HG03442 (cell line): ENCODE results near the gene LCN6.
"Not testable (repeated sequence)": the region's sequence is repeated elsewhere in the genome, so short reads cannot be mapped to it uniquely, and the experiment has no call there.

Source experiments
- ATAC-seq: cut with Tn5 transposase; IDR thresholded peaks from one replicate; pipeline ENCODE4 v1.9.1; 2021; ENCODE audit warnings: mild to moderate bottlenecking, moderate library complexity; ENCODE audit not compliant: unreplicated experiment

LCN6 gene

GRCh38 chr9:136784249-136784996, 36.1 kb upstream of the LCN6 start:
- no peak for ATAC-seq

GRCh38 chr9:136782452-136782851, 34.1 kb upstream of the LCN6 start:
- ATAC-seq = no peak

- ATAC-seq = no peak
Measured at GRCh38 chr9:136779808-136780207, 31.5 kb upstream of the LCN6 start.

GRCh38 chr9:136777359-136777758, 29.0 kb upstream of the LCN6 start:
- no peak for ATAC-seq

GRCh38 chr9:136776947-136777346, 28.6 kb upstream of the LCN6 start:
- ATAC-seq = no peak

- no peak for ATAC-seq
Measured at GRCh38 chr9:136775191-136775590, 26.9 kb upstream of the LCN6 start.

GRCh38 chr9:136774416-136775045, 26.2 kb upstream of the LCN6 start:
- no peak for ATAC-seq

GRCh38 chr9:136773386-136774044, 25.2 kb upstream of the LCN6 start:
- ATAC-seq = no peak

- no peak for ATAC-seq
Measured at GRCh38 chr9:136771907-136772415, 23.6 kb upstream of the LCN6 start.

GRCh38 chr9:136769710-136770191, 21.4 kb upstream of the LCN6 start:
- no peak for ATAC-seq

GRCh38 chr9:136766410-136767120, 18.2 kb upstream of the LCN6 start:
- ATAC-seq = not testable (repeated sequence)

- not testable (repeated sequence) for ATAC-seq
Measured at GRCh38 chr9:136765745-136766409, 17.6 kb upstream of the LCN6 start.

GRCh38 chr9:136765041-136765440, 16.7 kb upstream of the LCN6 start:
- no peak for ATAC-seq

- no peak for ATAC-seq
Measured at GRCh38 chr9:136764301-136764891, 16.1 kb upstream of the LCN6 start, which contains the start of gene LCN15. LCN15 (minus strand) TSS chr9:136764518; CDS start chr9:136764488, 30 bp downstream.

GRCh38 chr9:136763649-136764035, 15.3 kb upstream of the LCN6 start:
- ATAC-seq = no peak

GRCh38 chr9:136762915-136763648, 14.8 kb upstream of the LCN6 start:
- ATAC-seq = no peak

- ATAC-seq = no peak
Measured at GRCh38 chr9:136762221-136762691, 13.9 kb upstream of the LCN6 start.

GRCh38 chr9:136761545-136761981, 13.2 kb upstream of the LCN6 start:
- no peak for ATAC-seq
